HG03159 (cell line): Measurements from ENCODE around the gene RBMS2.

Experiments
- ATAC-seq: cut with Tn5 transposase; IDR thresholded peaks from one replicate; pipeline ENCODE4 v1.9.1; 2021; ENCODE audit warnings: mild to moderate bottlenecking, moderate library complexity; ENCODE audit not compliant: unreplicated experiment

RBMS2 gene

GRCh38 chr12:56629459-56630179 is 108.0 kb downstream of the RBMS2 start:
- peak; percentile 6 for ATAC-seq

- ATAC-seq: peak; percentile 57
Measured at GRCh38 chr12:56630180-56630632, 108.6 kb downstream of the RBMS2 start, which contains the start of gene BAZ2A. TSS of gene BAZ2A (minus strand) at chr12:56630326. CDS start at chr12:56617530, 12,796 bp downstream.

GRCh38 chr12:56631790-56632700 is 110.4 kb downstream of the RBMS2 start:
- no peak for ATAC-seq

GRCh38 chr12:56632701-56633467 is 111.3 kb downstream of the RBMS2 start:
- ATAC-seq: no peak

- ATAC-seq: no peak
Measured at GRCh38 chr12:56633468-56634241, 112.0 kb downstream of the RBMS2 start.

GRCh38 chr12:56634242-56634836 is 112.7 kb downstream of the RBMS2 start:
- no peak for ATAC-seq

- ATAC-seq: peak; percentile 39
Measured at GRCh38 chr12:56634837-56635791, 113.5 kb downstream of the RBMS2 start.

- peak; percentile 34 for ATAC-seq
Measured at GRCh38 chr12:56635806-56636674, 114.4 kb downstream of the RBMS2 start.

GRCh38 chr12:56636675-56637540 is 115.3 kb downstream of the RBMS2 start:
- peak; percentile 52 for ATAC-seq

- no peak for ATAC-seq
Measured at GRCh38 chr12:56637621-56638020, 116.0 kb downstream of the RBMS2 start.

GRCh38 chr12:56641219-56641618 is 119.6 kb downstream of the RBMS2 start:
- ATAC-seq: no peak

GRCh38 chr12:56644654-56645053 is 123.0 kb downstream of the RBMS2 start:
- ATAC-seq: no peak

GRCh38 chr12:56645201-56645716 is 123.6 kb downstream of the RBMS2 start:
- no peak for ATAC-seq
